CD4-positive, alpha-beta T cell treated with Interferon alpha-2 for 1 hour (primary cell): ENCODE measurements around the gene DCXR.

Experiments
- DNase-seq, 2 donors: peaks; one replicate each; pipeline ENCODE4 v3.0.0-alpha.2; 2020 to 2022

DCXR gene

DNA sequence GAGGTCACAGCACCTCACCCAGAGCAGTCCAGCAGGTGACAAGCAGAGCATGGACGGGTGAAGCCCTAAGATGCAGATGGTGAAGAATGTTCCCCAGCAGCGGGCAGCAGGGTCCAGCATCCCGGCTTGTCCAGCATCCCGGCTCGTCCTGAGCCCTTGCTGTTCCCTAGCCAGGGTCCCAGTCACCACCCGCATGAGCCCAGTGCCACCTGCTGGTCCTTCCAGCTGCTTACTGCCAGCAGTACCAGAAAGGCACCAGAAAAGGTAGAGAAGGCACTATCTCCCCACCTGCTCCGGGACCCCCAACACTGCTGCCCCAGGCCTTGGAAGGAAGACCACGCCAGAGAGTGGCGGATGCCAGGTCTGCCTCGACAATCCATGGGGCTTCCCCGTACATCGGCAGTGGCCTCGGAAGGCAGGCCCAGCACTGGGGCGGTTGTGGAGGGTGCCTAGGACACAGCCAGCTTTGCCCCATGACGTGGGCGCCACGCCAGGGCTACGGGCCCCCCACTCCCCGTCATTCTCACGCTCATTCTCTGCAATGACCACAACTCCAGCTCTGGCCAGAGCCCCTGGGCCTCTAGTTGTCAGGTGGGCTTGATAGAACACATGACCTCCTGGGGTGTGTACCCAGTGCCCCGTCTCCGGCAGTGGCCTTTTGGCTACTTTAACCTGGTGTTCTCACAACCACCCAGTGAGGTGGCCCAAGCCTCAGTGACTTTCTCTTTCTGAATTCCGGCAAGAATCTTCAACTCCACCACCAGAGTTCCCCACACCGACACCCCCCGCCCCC is 16.2 kb downstream of the DCXR start:
- peak; percentile 58 to 68 for DNase-seq

DNA sequence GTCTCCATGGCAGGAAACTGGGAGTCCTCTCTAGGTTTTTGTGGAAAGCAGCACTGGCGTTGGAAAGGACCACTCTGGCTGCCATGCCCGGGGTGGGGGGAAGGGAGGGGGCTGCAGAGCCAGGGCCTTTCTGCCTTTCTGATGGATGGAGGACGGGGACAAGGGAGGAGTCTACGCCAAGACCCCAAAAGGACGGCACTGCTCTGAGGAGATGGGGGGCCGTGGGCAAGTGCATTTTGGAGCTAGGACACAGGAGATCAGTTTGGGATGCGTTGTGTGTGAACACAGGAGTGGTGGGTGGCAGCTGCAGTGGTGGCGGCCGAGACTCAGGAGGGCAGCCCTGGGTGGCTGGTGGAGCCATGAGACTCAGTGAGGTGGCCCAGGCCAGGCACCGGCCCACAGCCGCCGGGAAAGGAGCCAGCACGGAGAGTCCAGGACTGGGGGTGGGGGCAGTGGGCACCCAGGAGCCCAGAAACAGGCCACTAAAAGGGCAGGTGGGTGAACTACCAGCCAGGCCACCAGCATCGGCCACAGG is 16.9 kb downstream of the DCXR start:
- DNase-seq = no peak

DNA sequence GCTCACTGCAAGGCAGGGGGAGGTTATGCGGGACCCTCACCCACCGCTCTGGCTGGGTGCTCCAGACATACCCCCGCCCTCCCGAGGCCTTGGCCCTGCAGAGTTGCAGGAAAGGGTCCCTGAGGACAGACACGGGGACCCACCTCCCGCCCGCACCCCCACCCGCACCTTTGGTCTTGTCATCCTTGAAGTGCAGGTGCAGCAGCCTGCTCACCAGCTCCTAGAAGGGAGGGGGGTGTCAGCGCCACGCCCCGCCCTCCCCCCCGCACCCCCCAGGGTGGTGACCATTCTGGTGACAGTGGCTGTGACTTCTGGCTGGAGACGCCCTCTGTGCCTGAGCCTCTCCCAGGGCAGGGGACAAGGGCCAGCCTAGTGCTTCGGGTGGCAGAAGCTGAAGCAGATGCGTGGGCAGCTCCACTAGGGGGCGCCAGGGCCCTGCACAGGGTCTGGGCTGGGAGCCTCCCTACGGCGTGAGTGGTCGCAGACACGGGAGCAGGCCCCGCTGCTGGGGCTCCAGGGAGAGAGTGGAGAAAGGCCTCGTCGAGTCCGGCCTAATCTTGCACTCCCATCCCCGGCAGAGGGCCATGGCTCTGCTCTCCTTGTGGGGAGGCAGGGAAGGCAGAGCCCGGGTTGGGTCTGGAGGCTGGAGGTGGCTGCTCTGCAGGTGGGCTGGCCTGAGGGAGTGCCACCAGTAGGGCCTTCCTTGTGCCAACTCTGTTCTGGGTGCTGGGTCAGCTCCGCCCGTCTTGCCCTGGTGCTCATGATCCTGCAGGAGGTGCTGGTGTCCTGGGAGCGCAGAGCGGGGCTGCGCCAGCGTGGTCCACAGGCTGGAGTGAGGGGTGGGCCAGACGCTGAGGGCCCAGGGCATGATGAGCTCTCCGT is 17.6 kb downstream of the DCXR start:
- DNase-seq = peak; percentile 53 to 65

DNA sequence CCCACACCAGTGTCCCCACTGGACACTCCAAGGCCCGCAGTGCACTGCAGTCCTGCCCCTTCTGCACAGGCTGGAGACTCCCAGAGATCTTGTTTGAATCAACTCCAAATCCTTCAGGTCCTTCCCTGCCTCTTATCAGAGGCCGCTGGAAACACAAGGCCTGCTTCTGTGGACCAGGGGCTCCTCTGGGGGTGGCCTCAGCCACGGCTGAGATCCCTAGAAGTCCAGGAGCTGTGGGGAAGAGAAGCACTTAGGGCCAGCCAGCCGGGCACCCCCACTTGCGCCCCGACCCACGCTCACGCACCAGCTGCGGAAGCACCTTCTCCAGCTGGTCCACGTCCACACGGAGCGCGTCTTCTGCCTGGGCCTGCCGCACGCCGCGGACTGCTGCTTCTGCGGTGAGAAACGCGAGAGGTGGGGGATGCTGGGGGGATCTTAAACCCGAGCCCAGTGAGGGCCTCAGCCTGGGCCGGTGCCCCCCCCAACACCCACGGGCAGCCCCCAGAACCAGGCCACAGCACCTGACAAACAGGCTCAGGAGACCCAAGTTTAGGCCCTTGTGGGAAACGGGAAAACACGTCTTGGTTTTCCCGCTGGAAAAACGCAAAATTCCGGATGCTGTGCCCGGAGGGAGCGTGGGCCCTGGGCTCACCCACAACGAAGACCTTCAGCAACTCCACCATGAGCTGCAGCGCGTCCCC is 18.4 kb downstream of the DCXR start:
- no peak for DNase-seq

DNA sequence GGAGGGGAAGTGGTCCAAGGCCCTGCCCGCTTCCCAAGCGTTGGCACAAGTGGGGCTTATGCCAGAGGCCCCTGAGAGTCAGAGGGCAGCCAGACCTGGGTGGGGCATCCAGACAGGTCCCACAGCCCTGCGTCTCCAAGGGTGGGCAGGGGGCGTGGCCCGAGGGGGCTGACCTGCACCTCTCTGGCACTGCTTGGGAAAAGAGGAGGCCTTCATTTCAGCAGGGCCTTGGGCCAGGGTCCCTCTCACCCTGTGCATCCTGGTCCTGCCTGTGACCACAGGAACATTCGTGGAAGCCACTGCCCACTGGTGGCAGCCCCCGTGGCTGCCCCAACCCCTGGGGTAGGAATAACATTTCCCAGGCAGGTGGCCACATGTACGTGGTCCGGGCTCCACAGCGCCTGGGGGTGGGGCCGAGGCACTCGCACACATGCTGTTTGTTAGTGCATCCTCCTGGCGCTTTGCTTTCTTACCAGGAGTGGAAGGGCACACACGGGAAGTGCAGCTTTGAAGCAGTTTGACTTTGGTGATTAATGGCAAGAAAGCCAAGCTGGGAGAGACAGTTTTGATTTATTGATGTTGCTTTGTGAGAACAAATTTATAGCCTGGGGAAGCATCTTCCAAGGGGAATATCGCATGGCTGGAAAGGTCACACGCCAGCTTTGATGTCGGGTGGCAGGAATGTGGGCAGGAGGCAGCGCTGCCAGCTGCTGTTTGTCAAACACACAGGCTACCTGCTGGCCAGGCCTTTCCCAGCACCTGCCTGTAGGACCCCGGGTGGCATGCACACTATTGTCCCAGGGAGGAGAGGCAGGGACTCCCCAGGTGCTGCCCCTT is 19.1 kb downstream of the DCXR start:
- DNase-seq = no peak

DNA sequence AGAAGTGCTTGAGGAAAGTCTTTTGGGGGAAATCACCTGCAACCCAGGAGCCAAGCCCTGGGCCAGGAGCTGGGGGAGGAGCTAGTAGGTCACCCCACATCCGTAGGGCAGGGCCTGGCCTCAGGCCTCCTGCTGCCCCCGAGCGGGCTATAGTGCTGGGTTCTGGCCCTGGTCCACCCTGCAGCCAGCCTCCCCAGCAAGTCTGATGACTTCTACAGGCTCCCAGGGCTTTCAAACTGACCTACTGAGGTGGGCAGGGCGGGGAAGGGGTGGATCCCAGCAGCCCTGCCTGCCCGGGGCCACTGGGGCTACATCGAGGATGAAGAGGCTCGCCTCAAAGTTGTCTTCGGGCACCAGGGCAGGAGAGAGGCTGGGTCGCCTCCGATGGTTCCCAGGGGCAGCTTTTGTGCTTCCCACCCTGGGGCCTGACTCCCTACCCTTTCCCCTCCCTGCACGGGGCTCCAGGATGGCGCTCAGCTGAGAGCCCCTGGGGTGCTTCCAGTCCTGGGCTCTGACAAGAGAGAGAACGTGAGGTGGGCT is 19.8 kb downstream of the DCXR start:
- DNase-seq = no peak

DNA sequence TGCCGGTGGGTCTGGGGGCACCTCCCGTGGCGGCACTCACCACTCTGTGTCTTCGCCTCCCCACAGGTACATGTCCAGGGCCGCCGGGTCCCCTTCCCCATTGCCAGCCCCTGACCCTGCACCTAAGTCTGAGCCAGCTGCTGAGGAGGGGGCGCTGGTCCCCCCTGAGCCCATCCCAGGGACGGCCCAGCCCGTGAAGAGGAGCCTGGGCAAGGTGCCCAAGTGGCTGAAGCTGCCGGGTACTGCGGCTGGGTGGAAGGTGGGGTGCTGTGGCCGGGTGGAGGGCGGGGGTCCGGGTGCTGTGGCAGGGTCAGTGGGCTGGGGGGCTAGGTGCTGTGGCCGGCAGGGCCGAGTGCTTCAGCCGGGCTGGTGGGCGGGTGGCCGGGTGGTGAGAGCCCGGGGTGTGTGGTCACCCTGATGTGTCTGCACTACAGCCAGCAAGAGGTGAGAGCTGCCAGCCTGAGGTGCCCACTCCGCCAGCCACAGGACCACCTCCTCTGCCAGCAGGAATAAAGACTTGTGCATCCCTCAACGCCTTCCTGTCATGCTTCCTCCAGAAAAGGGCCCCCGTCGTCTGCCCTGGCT is 20.5 kb downstream of the DCXR start:
- DNase-seq = no peak

DNA sequence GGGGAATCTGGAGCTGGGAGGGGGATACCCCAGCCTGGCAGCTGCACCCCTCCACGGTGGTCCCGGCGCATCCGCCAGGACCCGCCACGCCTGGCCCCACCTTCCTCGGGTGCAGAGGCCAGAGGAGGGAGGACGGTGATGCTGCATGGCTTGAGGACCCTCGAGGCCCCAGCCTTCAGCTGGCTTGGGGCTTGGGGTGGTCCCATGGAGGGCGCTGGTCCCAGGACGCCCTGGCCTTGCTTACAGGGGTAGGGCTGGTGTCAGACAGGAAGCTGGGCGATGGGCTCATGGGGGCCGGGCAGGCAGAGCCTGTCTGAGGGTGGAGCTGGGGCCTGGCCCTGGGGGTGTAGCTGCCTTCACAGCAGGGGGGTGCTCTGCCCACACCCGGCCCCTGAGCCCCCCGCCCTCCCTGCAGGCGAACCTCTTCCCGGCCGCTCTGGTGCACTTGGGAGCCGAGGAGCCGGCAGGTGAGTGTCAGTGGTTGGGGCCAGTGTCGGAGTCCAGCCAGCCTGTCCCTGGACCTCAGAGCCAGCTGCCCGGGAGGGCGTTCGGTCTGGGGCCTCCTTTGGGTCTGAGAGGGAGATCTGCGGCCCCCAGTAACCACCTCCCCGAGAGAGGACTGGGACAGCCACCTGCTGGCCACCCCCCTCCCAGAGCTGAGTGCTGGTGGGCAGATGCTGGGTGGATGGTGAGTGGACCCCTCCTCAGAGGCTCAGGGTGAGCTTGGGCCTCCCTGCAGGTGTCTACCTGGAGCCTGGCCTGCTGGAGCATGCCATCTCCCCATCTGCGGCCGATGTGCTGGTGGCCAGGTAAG is 21.2 kb downstream of the DCXR start:
- DNase-seq = no peak

DNA sequence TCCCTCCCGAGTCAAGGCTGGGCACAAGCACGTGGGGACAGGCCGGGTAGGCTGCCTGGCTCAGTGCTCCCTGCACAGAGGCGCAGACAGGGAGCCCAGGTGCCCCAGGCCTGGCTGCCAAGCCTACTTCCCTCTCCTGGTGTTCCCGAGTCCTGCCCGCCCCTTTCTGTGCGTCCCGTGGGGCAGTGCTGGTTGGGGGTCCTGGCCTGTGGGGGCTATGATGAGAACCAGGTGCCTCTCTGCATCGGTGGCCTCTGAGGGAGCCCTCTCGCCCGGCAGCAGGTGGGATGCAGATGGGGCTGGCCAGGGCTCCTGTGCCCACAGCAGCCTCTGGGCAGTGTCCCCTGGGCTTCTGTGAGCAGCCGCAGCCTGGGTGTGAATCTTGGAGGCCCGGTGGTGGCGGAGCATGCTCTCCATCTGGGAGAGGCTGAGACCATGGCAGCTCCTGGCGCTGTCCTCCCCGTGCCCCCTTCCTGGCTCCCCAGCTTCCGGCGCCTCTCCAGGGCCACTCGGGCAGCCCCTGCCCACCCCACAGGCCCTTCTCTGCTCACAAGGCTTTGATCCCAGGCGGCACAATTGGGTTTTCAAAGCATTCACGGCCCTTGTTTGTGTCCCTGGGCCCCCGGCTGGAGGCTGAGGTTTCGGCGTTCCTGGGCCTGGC is 22.1 kb downstream of the DCXR start:
- no peak for DNase-seq

DNA sequence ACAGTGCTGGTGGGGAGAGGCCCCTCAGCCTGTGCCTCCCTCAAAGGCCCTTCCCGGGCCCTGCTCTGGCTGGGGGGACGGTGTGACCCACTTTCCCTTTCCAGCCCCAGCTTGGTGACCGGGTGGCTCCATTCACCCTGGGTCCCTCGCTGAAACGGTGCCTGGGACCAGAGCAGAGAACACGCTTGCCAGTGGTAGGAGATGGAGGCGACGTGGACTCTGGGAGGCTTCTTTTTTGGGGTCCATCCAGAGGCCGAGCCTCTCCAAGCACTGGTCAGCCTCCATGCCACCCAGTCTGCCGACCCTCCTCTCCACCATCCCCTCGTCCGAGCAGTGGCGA is 22.6 kb downstream of the DCXR start:
- no peak for DNase-seq

DNA sequence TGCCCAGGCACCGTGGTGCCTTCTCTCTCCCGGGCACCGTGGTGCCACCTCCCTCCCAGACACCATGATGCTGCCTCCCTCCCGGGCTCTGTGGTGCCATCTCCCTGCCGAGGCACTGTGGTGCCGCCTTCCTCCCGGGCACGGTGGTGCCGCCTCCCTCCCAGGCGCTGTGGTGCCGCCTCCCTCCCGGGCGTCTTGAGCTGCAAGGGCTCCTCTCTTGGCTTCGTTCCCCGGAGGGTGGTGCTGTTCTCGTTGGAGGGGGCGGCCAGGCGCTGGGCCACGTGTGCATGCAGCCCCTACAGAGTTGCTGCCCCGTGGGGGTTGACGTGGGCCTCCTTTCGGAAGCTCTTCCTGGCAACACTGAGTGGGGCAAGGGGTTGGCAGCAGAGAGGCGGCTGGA is 23.1 kb downstream of the DCXR start:
- DNase-seq = no peak

DNA sequence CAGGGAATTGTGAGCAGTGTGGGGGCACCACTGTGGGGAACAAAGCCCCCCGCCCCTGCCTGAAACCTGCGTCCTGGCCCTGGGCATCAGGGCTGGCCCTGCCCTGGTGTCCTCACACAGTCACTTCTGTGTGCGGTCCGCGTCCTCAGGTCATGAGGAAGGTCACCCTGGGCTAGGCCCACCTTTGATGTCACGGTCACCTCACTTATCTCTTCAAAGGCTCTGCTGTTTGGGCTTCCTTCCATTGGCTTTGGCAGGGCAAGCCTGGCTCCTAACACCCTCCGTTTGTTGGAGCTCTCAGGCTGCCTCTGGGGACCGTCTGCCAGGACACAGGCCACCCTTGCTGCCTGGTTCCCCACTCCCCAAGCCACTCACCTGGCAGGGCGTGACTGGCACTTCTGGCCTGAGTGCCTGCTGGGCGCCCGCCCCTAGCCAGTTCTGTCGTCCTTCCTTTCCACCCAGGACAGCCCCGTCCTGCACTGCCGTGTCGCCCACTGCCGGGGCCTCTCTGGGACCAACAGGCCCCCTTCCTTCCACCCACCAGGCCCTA is 23.6 kb downstream of the DCXR start:
- no peak for DNase-seq

DNA sequence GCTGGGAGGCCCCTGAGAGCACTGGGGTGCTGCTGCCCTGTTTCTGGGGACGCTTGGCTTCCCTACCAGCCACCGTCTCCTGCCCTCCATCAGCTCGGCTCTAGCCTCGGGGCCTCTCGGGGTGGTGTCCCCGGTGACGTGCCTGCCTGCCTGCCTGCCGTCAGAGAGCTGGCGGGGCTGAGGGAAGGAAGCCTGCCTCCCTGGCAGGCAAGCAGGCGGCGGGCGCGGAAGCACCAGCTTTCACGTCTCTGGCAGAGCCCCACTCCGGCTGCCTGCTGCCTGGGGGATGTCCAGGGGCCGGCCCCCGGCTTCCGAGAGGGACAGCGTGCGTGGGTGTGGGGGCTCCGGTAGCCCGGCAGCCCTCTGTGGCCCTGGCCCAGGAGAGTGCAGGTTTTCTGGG is 24.2 kb downstream of the DCXR start:
- DNase-seq = no peak

DNA sequence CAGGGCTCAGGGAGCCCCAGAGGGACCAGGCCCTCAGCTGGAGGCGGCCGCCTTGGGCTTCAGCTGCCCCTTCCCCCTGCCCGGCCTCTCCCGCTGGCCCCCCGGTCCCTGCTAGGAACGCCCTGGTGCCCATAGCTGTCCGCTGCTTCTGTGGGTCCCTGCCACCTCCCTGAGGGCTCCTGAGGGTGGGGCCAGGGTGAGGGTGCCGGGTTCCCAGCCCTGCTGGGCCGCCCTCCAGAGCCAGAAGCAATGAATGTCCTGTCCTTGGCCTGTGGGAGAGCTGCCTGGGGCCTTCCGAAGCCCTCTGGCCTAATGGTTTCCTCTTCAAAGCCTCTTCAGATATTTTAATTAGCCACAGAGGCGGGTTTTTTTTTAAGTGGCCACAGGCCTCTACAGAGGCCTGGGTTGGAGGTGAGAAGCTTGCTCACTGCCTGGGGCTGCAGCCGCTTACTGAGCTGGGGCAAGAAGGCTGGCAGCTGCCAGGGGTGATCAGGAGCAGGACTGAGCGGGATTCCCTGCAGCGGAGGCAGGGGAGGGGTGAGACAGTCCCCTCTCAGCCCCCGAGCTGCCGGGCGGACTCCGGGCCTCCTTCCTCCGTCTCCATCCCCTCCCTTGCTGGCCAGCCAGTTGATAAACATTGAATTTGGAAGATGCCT is 24.7 kb downstream of the DCXR start:
- no peak for DNase-seq

DNA sequence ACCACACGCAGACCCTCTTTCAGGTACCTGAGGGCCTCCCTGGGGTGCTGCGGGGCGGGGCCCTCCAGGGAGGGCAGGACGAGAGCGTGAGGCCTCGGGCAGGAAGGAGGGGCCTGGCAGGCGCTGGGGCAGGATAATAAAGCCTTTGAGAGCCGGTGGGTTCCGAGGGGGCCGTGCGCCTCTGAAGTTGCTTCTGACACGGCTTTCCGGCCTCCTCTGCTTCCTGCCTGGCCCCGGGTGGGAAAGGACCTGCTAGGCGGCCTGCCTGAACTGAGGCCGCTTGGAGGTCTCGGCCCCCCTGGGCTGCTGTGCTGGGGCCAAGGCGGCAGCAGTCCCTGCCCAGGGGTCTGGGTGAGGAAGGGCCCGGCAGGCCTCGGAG is 25.2 kb downstream of the DCXR start:
- no peak for DNase-seq

DNA sequence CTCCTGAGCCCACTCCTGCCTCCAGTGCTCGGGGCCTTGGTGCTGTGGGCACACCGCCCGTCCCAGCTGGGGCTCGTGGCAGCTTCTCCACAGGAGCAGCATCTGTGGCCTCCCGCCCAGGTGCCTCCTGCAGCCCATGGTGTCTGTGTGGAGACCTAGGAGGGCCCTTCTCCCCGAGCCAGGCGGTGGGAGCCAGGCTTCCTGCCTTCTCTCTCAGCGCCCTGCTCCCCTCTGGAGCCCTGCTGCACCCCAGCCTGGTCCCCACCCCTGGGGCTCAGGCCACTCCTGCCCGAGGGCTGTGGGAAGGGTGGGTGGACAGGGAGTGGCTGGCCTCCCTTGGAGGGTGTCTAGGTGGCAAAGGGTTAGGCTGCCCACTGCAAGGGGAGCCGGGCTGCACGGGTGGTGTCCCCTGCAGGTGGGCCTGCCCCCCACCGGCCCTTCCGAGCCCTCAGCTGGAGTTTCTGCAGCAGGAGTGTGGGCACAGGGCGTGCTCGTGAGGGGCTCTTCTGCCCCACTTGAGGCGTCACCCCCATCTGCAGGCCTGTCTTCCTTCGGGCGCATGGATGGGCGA is 25.8 kb downstream of the DCXR start:
- no peak for DNase-seq

DNA sequence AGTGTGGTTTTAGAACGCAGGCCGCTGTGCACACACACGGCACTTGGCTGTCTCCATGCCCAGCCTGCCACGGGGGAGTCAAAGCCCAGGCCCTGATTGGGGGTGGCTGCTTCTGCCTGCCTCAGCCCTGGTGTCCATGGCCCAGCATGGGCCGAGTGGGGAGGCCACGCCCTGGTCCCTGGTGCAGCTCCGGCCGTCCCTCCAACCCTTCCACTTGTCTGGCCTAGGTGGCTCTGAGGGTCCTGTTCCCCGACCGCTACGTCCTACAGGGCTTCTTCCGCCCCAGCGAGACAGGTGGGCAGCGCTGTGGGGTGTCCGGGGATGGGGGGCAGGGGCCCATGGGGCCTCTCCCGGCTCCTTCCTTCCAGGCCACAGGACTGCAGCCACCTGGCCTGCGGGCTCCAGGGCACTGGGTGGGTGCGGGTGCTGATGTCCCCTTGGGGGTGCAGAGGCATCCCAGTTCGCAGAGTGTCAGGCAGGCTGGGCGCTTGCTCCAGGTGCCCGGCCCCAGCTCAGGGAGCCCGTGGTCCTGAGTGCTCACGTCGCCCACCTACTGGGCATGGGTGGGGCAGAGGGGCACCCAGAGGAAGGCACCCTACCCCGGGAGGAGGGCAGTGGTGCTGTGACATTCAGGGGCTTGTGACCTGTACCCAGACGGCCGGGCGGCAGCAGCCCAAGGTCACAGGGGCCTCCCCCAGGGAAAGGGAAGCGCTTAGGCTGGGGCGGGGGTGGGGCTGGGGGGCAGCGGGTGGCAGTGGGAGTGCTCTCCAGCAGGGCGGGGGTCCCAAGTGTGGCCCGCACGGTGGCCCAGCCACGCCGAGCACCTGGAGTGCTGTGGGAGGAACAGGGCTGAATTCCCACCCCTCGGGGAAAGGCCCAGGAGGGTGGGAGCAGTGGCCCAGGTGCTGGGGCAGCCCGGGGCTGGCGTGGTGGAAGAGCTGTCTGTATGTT is 26.6 kb downstream of the DCXR start:
- no peak for DNase-seq

DNA sequence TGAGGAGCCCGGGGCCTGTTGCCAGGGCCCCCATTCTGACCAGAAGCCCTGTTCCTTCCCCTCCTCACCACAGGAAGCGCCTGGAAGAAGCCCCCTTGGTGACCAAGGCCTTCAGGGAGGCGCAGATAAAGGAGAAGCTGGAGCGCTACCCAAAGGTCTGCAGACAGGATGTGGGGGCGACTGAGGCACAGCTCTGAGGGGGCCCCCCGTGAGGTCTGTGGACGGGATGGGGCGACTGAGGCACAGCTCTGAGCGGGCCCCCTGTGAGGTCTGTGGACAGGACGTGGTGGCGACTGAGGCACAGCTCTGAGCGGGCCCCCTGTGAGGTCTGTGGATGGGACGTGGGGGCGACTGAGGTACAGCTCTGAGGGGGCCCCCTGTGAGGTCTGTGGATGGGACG is 28.1 kb downstream of the DCXR start:
- no peak for DNase-seq
